T-helper 1 cell treated with Interleukin-12 subunit alpha and Interleukin-12 subunit beta and Interleukin-4 antibody, amounts not matched to agents 30 μg/mL and 1 μg/mL, for 36 hours (primary cell): ENCODE data around the gene YEATS4.

Experiments
- H3K27ac Mint-ChIP-seq: one replicate; pipeline ENCODE4 v1.8.0; 2021; ENCODE audit warnings: mild to moderate bottlenecking, mixed read lengths
- H3K27me3 Mint-ChIP-seq: one replicate; pipeline ENCODE4 v1.8.0; 2021; ENCODE audit warnings: low read depth, mixed read lengths
- H3K36me3 Mint-ChIP-seq: one replicate; pipeline ENCODE4 v1.8.0; 2021; ENCODE audit warnings: low read depth, mixed read lengths
- H3K4me1 Mint-ChIP-seq: one replicate; pipeline ENCODE4 v1.8.0; 2021; ENCODE audit warnings: low read depth, mixed read lengths
- H3K4me3 Mint-ChIP-seq: one replicate; pipeline ENCODE4 v1.8.0; 2021; ENCODE audit warnings: mild to moderate bottlenecking, moderate library complexity, mixed read lengths
- H3K9me3 Mint-ChIP-seq: one replicate; pipeline ENCODE4 v1.8.0; 2021; ENCODE audit warnings: mixed read lengths

The YEATS4 gene

DNA sequence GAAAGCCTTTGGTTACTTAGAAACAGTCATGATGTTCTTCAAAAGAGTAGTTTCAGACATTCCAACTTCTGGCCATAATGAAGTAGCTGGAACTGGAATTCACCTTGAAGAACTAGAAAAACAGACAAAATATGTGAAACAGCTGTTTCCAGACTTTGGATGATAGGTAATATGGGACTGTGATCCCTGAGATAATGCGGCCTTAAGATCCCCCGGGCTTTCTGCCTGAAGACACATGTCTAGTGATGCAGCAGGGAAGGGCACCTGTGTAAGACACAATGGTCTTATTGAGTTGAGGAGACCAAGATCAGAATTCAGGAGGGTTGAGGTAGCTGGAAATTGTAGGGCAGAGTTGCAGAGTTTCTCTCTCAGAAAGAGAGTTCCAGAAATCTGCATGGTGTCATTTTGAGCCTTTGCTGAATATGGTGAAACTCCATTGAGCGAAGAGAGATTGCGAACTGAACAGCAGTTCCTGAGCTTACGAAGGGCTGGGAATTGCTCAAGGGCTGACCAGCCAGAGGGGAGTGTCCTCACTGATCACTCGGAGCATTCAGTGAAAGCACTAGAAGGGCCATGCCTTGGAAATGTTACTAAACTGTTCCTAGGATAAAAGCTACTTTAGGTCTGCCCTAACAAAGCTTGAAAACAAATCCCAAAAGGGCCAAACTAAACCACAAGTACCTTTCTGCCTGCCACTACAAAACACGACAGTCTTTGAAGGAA is 69.0 kb downstream of the YEATS4 start:
- H3K9me3 Mint-ChIP-seq = no peaks in the 10 kb centered on the region
- no peaks in the 10 kb centered on the region for H3K4me1 Mint-ChIP-seq
- H3K27ac Mint-ChIP-seq = no peak overlapping the region
- no peaks in the 10 kb centered on the region for H3K27me3 Mint-ChIP-seq
- no peaks in the 10 kb centered on the region for H3K36me3 Mint-ChIP-seq
- H3K4me3 Mint-ChIP-seq = no peak overlapping the region

DNA sequence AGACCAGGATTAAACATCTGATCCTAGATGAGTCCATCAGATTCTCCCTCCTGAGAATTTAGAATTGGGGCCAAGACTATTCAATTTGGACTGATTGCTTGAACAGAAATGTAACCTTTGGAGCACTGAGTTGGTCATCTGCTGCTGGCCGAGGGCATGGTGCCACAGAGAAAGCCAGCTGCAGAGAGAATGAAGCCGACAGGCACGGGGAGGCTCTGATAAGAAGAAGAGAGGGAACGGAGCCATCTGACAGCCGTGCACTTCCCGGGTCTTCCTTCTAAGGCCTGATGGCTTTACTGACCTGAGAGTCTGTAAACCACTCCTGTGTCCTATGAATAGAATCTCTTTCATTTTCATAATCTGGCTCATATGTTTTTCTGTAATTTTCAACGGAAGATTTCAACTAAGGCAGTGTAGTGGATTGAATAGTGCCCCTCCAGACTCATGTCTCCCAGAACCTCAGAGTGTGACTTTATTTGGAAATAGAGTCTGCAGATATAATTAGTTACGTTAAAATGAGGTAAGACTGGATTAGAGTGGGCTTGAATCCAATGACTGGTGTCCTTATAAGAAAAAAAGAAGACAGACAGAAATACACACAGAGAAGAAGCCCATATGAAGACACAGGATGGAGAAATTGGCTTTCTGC is 71.5 kb downstream of the YEATS4 start:
- Mint-ChIP-seq H3K4me1 (no peaks in the 10 kb centered on the region), H3K9me3 (no peaks in the 10 kb centered on the region), H3K27me3 (no peaks in the 10 kb centered on the region), H3K27ac (no peak overlapping the region), H3K4me3 (no peak overlapping the region), H3K36me3 (no peaks in the 10 kb centered on the region)

- Mint-ChIP-seq H3K4me1 (no peaks in the 10 kb centered on the region), H3K9me3 (no peaks in the 10 kb centered on the region), H3K36me3 (no peaks in the 10 kb centered on the region), H3K27me3 (no peaks in the 10 kb centered on the region), H3K4me3 (no peak overlapping the region), H3K27ac (no peak overlapping the region)
These were observed 72.2 kb downstream of the YEATS4 start for GRCh38 chr12:69431591-69432222.

GRCh38 chr12:69433653-69434052 is 74.1 kb downstream of the YEATS4 start:
- Mint-ChIP-seq H3K27ac (no peak overlapping the region), H3K9me3 (no peaks in the 10 kb centered on the region), H3K4me3 (no peak overlapping the region), H3K27me3 (no peaks in the 10 kb centered on the region), H3K4me1 (no peaks in the 10 kb centered on the region), H3K36me3 (no peaks in the 10 kb centered on the region)

DNA sequence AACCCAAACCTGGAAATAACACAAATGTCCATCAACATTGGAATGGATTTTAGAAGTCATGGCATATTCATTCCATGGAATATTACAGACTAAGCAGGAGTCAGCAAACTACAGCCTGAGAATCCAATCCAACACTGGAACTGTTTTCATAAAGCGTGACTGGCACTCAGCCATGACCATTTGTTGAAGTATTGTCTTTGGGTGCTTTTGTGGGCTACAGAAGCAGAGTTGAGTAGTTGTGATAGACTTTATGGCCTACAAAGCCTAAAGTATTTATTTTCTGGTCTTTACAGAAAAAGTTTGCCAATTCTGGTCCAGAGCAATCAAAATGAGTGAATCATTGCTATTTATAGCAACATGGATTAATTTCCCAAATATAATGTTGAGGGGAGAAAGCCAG is 76.1 kb downstream of the YEATS4 start:
- no peak overlapping the region for H3K4me3 Mint-ChIP-seq
- H3K36me3 Mint-ChIP-seq = no peaks in the 10 kb centered on the region
- no peaks in the 10 kb centered on the region for H3K9me3 Mint-ChIP-seq
- H3K27me3 Mint-ChIP-seq = no peaks in the 10 kb centered on the region
- no peaks in the 10 kb centered on the region for H3K4me1 Mint-ChIP-seq
- no peak overlapping the region for H3K27ac Mint-ChIP-seq

DNA sequence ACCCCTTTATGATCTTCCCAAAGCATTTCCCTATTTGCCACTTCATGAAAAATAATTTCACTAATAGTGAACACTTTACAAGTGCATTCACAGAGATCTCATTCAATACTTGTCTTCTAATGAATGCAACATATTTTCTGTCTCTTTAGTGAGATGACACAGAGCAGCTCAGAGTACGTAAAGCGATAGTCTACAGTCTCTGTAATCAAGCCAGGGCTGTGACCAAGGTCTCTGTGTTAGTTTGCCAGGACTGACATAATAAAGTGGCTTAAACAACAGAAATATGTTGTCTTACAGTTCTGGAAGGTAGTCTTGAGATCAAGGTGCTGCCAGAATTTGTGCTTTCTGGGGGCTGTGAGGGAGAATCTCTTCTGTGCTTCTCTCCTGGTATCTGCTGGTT is 77.5 kb downstream of the YEATS4 start:
- H3K27me3 Mint-ChIP-seq = no peaks in the 10 kb centered on the region
- no peaks in the 10 kb centered on the region for H3K36me3 Mint-ChIP-seq
- no peaks in the 10 kb centered on the region for H3K4me1 Mint-ChIP-seq
- H3K4me3 Mint-ChIP-seq = no peak overlapping the region
- H3K27ac Mint-ChIP-seq = no peak overlapping the region
- no peaks in the 10 kb centered on the region for H3K9me3 Mint-ChIP-seq

- Mint-ChIP-seq H3K9me3 (no peaks in the 10 kb centered on the region), H3K4me1 (no peaks in the 10 kb centered on the region), H3K27me3 (no peaks in the 10 kb centered on the region), H3K36me3 (no peaks in the 10 kb centered on the region), H3K4me3 (no peak overlapping the region), H3K27ac (no peak overlapping the region)
These were observed 79.0 kb downstream of the YEATS4 start for GRCh38 chr12:69438539-69438938.

- no peaks in the 10 kb centered on the region for H3K4me1 Mint-ChIP-seq
- no peaks in the 10 kb centered on the region for H3K27me3 Mint-ChIP-seq
- no peaks in the 10 kb centered on the region for H3K36me3 Mint-ChIP-seq
- no peak overlapping the region for H3K27ac Mint-ChIP-seq
- no peak overlapping the region for H3K4me3 Mint-ChIP-seq
- H3K9me3 Mint-ChIP-seq = no peaks in the 10 kb centered on the region
These were observed 80.5 kb downstream of the YEATS4 start for GRCh38 chr12:69440016-69440415.
